Stimulated activated CD4-positive, alpha-beta T cell treated with anti-CD3 and anti-CD28 coated beads, Interleukin-4, amount 100 ng/mL, for 1 hour (primary cell): ENCODE data around the gene HOXC4.

Source experiments
- DNase-seq: peaks from one replicate; pipeline ENCODE4 v3.0.0-alpha.2; 2020

HOXC4 gene

DNA sequence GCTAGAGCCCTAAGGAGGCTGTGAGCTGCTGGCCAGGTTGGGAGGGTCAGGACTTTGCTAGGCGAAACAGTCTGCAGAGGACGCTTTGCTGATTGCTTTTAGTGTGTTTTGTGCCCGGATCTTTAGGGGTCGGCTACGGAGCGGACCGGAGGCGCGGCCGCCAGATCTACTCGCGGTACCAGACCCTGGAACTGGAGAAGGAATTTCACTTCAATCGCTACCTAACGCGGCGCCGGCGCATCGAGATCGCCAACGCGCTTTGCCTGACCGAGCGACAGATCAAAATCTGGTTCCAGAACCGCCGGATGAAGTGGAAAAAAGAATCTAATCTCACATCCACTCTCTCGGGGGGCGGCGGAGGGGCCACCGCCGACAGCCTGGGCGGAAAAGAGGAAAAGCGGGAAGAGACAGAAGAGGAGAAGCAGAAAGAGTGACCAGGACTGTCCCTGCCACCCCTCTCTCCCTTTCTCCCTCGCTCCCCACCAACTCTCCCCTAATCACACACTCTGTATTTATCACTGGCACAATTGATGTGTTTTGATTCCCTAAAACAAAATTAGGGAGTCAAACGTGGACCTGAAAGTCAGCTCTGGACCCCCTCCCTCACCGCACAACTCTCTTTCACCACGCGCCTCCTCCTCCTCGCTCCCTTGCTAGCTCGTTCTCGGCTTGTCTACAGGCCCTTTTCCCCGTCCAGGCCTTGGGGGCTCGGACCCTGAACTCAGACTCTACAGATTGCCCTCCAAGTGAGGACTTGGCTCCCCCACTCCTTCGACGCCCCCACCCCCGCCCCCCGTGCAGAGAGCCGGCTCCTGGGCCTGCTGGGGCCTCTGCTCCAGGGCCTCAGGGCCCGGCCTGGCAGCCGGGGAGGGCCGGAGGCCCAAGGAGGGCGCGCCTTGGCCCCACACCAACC lies 23.9 kb upstream of the HOXC4 start:
- DNase-seq, result no peak

- DNase-seq, result no peak
Observed at GRCh38 chr12:54030442-54030801, 23.2 kb upstream of the HOXC4 start.

- DNase-seq, result no peak
Observed at GRCh38 chr12:54030889-54031471, 22.7 kb upstream of the HOXC4 start.

DNA sequence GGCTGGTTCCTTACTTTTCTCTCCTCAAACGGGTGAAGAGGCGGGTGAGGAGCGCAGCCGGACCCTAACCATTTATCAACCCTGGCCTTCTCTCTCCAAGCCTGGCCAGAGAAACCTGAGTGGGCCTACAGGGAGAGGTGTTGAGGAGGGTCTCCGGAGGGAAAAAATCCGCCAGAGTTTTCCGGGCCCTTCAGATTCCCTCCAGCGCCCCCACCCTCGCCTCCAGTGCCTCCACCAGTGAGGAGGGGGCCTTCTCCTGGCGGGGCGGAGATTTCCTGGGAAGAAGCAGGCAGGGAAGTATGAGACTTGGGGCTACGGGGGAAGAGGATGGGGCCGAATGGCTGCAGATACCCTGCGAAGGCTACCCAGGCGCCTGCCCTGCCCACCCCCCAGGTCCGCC lies 22.2 kb upstream of the HOXC4 start:
- DNase-seq, result no peak

- DNase-seq, result no peak
Observed at GRCh38 chr12:54032086-54032619, 21.5 kb upstream of the HOXC4 start.

DNA sequence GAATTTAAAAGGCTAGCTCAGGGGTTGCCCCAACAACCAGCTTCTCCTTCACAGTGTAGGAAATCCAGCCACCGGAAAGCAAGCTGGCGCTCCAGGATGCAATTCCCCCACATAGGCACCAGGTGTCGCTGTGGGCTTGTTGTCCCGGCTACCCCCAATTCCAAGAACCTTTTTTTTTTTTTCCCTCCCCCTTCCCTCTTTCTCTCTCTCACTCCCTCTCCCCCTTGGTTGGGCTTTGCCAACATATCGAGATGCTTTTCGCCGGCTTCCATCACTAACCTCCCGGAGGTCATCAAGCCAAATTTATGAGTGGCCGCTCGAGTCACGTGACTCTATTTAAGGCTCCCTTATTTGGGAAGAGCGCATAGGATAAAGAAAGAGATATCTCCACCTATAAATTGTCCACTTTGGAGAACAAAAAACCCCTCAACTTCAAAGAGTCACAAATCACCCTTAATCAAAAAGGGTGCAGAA lies 21.0 kb upstream of the HOXC4 start, which contains the start of gene HOXC5:
TSS of gene HOXC5 (plus strand) at position 424 of the 474 bp plus-strand sequence. CDS start 73 bp downstream, outside the sequence.
- peak; percentile 59 for DNase-seq

DNA sequence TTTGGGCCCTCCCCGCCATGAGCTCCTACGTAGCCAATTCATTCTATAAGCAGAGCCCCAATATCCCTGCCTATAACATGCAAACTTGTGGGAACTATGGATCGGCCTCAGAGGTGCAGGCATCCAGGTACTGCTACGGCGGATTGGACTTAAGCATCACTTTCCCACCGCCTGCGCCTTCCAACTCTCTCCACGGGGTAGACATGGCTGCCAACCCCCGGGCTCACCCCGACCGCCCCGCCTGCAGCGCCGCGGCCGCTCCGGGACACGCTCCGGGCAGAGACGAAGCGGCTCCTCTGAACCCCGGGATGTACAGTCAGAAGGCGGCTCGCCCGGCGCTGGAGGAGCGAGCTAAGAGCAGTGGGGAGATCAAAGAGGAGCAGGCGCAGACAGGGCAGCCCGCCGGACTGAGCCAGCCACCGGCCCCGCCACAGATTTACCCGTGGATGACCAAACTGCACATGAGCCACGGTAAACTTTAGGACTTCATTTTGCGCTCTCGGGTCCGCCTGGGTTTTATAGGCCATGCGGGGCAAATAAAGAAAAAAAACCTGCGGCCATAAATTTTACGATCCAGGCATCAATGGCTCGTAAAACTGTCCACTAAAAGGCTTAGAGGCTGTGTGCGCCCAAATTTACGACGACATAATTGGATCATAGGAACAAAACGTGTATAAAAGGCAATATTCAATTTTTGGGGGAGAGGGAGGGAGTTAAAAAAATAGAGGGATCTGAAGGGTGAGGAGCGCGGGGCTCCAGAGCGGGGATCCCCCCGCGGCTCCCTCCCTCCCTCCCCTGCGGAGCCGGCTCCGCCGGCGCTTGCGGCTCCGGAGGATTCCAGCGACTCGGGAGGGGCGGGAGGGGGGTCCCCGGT lies 20.3 kb upstream of the HOXC4 start:
- DNase-seq, result no peak

GRCh38 chr12:54033980-54034784 lies 19.5 kb upstream of the HOXC4 start:
- no peak for DNase-seq

DNA sequence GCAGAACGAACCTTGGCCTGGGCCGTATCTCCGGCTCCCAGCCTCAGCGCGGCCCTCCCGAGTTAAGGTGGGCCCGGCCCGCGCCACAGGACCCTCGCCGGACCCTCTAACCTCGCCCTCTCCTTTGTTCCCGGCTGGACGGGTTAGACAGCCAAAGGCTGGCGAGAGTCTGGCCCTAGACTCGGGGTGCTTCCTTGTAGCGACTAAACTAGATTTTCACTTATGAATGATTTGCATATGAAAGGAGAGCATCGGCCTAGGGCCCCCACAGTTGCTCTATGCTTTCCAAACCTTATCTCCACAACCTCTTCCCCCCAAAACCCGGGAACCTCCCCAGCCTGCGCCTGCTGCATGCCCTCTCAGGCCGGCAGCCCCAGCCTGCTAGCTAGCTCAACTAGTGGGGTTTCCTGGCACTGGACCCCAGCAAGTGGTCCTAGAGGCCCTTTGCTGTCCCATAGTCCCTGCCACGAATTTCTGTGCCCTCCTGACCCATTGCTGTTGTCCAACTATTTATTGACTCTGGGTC lies 18.8 kb upstream of the HOXC4 start:
- DNase-seq, result no peak

GRCh38 chr12:54035568-54036264 lies 17.9 kb upstream of the HOXC4 start:
- no peak for DNase-seq

DNA sequence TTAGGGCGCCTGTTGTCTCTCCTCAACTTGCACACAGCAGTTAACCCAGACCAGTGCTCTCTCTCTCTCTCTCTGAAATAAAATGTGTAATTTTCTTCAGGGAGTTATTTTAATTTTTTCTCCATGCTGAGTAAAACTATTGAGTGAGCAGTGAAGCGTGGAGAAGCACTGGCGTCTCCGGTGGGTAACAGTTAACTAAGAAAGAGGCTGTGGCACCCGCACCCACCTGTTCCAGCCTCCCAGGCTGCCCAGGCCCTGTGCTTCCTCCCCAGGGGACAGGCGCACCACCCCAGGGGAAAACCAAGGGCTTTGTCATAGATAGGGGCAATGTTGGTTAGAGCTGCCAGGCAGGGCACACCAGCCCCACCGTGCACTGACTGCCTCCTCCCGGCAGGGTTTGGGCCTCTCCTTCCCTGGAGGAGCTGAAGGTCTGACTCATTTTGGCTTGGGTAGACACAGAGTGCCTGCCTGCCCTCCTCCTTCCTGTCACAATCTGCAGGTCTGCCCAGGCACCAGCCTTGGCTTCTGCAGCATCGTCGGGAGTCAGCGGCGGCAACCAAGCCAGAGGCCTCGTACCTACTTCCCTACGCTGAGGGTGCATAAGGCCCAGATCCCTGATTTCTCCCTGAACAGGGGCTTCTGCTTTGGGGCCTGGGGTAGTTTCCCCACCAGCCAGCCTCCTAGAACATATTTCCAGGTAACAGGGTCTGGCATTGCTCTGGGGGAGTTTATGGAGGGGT lies 16.8 kb upstream of the HOXC4 start:
- DNase-seq, result no peak

DNA sequence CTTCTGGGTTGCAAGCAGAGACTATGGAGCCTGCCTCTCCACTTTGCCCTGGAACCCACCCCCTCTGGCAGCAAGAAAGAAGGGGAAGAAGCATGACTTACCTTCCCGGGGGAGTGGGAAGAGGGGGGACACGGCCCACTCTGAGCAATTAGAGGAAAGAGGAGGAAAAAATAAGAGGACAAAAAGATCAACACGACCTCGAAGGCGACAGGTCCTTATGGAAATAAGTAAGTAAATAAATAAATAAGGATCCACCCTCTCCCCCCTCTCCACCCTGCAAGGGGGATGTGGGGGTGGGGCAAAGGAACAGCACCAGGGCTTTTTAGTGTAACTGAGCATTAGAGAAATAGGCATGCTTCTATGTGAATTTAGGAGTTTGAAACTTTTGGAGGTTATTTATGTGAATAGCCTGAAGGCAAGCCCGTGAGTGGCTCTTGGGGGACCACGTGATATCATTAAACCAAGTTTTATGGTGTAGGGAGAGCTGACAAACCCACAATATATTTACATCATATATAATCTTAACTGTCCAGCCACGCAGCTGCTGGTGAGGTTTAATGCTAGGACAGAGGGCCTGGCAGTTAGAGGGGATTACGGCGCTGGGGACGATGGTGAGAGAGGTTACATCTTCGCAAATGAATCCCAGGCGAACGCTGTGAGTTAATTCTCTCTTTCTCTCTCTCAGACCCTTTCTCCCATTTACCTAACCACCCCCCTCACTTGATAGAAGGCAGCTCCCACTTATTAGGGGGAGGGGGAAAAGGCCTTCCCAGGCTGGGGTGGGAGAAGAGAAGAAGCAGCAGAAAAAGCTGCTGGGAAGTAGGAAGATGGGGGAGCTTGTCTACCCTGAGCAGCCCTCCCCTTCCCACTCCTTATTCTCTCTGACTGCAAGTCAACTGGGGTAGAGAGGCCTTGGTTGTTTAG lies 16.0 kb upstream of the HOXC4 start:
- no peak for DNase-seq

GRCh38 chr12:54038284-54038870 lies 15.3 kb upstream of the HOXC4 start:
- DNase-seq, result no peak

- no peak for DNase-seq
Observed at GRCh38 chr12:54038871-54039414, 14.7 kb upstream of the HOXC4 start.

- no peak for DNase-seq
Observed at GRCh38 chr12:54039417-54040147, 14.1 kb upstream of the HOXC4 start.

GRCh38 chr12:54040148-54040494 lies 13.5 kb upstream of the HOXC4 start:
- no peak for DNase-seq

DNA sequence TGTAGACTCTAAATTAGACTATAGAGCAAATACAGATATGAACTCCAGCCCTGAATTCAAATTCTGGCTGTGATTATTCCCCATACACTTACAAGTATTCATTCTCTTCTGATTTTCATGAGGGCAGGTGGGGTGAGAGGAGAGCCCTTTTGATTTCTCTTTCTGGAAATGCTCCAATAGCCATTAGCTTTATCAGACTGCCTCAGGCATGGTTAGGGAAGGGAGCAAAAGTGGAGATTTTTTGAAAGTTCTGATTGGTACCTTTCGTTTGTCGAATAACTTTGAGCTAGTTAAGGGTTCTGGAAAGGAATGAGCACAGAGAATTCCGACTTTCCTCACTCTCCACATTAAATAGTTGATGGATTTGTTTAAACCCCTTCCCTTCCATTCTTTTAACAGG lies 13.0 kb upstream of the HOXC4 start:
- DNase-seq, result no peak

- DNase-seq, result no peak
Observed at GRCh38 chr12:54041097-54041690, 12.4 kb upstream of the HOXC4 start.
